Measurements from ENCODE around the gene APOM. TPM values are rescaled to one million over a fixed set of nuclear protein-coding genes. Genes with fewer than 3 reads are reported as not detected.
A peak's percentile ranks its signal among the peaks of the same experiment; 100 is the strongest.

Gene APOM
- total RNA-seq, 1 donor from 2014 or later = not detected

DNA sequence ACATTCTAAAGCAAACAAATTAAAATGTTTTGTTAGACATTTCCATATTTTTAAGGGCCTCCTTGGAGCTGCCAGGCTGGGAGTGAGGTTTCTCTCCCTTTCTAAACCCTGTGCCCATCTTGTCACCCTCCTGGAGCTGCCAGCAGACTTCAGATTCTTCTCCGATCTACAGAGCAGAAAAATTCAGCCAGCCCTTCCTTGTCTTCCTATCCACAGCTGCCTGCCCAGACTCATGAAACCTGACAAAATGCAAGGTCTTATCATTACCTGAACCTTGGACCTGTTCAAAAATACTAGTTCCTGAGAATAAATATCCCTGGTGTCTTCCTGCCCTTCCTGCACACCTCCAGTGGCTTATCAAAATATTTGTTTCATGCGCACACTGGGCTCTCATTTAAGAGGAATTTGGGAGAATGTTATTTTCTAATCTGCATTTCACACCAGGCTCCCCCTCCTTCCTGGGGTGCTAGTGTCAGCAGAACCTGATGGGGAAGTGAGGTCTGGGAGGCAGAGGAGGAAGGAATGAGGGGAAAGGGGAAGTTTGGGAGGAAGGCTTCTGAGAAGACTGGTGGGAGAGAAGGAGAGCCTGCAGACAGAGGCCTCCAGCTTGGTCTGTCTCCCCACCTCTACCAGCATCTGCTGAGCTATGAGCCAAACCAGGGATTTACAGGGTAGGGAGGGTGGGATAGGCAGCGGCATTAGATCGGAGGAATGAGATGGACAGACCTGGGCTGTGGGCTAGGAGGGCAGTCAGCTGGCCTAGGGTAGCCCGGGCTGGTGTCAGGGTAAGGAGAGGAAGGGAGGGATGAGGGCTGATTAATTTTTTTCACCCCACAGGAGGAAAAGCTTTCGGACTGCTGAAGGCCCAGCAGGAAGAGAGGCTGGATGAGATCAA lies 40.8 kb upstream of the APOM start, which contains the start of gene AIF1:
Gene AIF1 (plus strand): TSS at position 551 of the 895 bp plus-strand sequence. CDS start 96 bp downstream, at position 647.
- Histone ChIP-seq H3K4me1 (no peaks in the 10 kb centered on the region), H3K9me3 (no peaks in the 10 kb centered on the region), H3K4me3 (peak within 1 kb of the TSS in 1 of 2 donors; percentile 36), H3K27me3 (no peaks in the 10 kb centered on the region), H3K36me3 (no peaks in the 10 kb centered on the region), H3K27ac (no peak within 1 kb of the TSS)
- TF ChIP-seq, protein P1, sequence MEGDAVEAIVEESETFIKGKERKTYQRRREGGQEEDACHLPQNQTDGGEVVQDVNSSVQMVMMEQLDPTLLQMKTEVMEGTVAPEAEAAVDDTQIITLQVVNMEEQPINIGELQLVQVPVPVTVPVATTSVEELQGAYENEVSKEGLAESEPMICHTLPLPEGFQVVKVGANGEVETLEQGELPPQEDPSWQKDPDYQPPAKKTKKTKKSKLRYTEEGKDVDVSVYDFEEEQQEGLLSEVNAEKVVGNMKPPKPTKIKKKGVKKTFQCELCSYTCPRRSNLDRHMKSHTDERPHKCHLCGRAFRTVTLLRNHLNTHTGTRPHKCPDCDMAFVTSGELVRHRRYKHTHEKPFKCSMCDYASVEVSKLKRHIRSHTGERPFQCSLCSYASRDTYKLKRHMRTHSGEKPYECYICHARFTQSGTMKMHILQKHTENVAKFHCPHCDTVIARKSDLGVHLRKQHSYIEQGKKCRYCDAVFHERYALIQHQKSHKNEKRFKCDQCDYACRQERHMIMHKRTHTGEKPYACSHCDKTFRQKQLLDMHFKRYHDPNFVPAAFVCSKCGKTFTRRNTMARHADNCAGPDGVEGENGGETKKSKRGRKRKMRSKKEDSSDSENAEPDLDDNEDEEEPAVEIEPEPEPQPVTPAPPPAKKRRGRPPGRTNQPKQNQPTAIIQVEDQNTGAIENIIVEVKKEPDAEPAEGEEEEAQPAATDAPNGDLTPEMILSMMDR (IDR thresholded peaks at IDR 0.05) = no peak
- no peak for DNase-seq (ENCODE audit: low spot score in 2 of 2)
- intact Hi-C loops (cut with DNase I) = no loop called here

DNA sequence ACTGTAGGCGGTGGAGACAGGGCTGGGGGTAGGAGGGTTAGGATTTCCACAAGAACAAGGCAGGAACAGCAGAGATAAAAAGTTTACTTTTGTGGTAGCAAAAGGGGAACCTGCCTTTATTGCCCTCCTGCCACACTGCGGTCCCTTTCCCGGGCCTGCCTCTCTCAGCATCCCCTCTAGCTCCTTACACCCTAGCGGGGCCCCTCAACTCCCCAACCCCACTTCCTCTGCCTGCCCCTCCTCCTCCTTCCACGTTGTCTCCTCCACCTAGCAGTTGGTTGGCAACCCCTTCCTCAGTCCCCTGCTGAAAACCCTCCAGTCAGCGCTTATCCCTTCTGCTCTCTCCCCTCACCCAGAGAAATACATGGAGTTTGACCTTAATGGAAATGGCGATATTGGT lies 39.9 kb upstream of the APOM start:
- TF ChIP-seq, protein P1 (IDR thresholded peaks at IDR 0.05) = no peak
- Histone ChIP-seq H3K4me3 (peak overlapping the region in 1 of 2 donors; percentile 36), H3K4me1 (no peaks in the 10 kb centered on the region), H3K27me3 (no peaks in the 10 kb centered on the region), H3K27ac (no peak overlapping the region), H3K36me3 (no peaks in the 10 kb centered on the region), H3K9me3 (no peaks in the 10 kb centered on the region)
- DNase-seq (ENCODE audit: low spot score in 2 of 2) = no peak
- intact Hi-C loops (cut with DNase I) = no loop called here

DNA sequence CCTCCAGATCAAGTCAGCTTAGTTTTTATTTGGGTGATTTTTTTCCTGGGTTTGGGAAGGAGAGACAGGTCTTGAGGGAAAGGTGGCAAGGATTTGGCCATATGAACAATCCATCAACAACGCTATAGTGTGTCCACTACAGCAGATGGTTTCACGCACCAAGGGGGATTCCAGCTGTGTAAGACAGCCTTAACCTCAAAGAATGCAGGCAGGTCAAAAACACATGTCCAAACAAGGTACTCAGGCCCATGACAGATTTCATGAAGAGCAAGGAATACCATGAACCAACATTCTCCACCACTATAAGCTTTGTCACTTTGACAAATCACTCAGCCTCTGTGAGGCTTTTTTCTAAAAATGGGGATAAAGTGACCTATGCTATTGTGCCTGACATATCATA lies 38.7 kb upstream of the APOM start:
- TF ChIP-seq, protein P1 (IDR thresholded peaks at IDR 0.05) = no peak
- H3K4me1 ChIP-seq = peaks cover 2 to 6% of the 10 kb centered on the region in 2 donors
- no peak for DNase-seq (ENCODE audit: low spot score in 2 of 2)
- H3K27me3 ChIP-seq = no peaks in the 10 kb centered on the region
- H3K9me3 ChIP-seq = no peaks in the 10 kb centered on the region
- no peak overlapping the region for H3K27ac ChIP-seq
- H3K4me3 ChIP-seq = no peak overlapping the region
- intact Hi-C loops (cut with DNase I) = no loop called here
- H3K36me3 ChIP-seq = no peaks in the 10 kb centered on the region

DNA sequence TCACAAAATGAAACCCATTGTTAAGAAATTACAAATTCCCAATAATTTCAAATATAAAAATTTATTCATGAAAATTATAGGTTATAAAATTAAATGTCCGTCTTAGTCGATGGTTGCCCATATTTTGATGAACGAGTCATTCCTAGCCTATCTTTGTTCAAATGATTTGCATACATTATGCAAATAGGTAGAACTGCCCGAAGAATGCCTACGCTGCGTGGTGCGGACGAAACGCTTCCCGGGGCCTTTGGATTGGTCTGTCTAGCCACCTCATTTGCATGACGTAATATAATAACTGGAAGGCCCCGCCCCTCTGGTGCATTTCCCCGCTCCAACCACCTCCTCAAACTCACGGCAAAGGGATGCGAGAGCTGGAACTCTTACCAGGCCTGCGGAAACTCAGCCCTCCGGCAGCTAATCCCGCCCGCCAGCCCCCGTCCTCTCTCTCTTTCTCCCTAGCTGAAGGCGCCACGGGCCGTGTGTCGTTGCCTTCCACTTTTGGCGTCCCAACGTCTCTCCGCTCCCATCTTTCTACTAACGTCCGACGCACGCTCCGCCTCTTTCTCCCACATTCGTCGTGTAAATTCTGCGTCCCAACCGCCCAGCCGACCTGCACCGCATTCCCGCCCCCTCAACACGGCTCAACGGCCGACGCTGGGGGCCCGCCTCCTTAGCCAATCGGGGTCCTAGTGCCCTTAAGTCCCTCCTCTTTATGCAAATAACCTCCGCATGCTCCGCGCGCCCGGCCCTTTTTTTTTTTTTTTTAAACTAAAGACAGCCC lies 35.7 kb upstream of the APOM start:
- intact Hi-C loops (cut with DNase I) = loop anchor here (1.0 to 10.0 kb wide), 6 partner anchors 32 to 1355 kb away; partner anchors contain the start of genes BAG6, GPANK1, MRPS18B and NFKBIL1
- Histone ChIP-seq H3K4me1 (peaks cover 8 to 9% of the 10 kb centered on the region in 2 donors), H3K9me3 (no peaks in the 10 kb centered on the region), H3K36me3 (peaks cover 17 to 18% of the 10 kb centered on the region in 2 donors), H3K4me3 (peak overlapping the region; percentile 76 to 93), H3K27me3 (no peaks in the 10 kb centered on the region), H3K27ac (peak overlapping the region; percentile 98 to 99)
- DNase-seq (ENCODE audit: low spot score in 2 of 2) = peak; percentile 97 to 99
- TF ChIP-seq, protein P1 (IDR thresholded peaks at IDR 0.05) = no peak

DNA sequence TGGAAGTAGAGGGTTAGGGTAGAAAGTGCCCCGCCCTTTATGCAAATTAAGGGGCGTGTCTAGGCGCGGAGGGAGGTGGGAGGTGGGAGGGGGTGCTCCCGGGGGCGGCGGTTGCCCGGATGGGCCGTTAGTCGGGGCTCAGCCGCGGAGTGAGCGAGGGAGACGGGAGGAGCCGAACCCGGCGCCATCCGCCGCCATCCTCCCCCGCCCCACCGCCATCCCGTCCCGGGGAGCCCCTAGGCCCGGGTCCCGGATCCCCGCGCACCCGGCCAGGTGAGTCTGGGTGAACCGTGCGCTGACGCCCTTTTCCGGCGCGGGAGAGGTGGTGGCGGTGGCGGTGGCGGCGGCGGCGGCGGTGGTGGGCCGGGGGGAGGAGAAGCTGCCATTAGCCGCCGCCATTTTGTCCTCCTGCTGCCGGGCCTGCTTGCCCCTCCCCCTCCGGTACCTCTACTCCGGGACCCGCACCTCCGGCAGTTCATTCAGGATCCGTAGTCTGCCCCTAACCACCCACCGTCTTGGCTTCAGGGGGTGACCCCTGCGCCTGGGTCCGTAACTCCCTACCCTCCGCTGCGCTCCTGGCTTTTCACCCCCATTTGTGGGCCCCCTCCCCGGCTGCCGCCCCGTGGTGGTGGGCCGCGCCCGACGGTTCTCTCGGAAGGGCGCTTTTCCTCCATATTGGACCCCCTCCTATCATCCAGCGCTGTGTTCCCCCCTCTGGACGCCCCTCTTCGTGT lies 34.9 kb upstream of the APOM start, which contains the start of gene PRRC2A:
Gene PRRC2A (plus strand): TSS at position 130 of the 734 bp plus-strand sequence. CDS start 2,075 bp downstream, outside the sequence.
- Histone ChIP-seq H3K27ac (peak within 1 kb of the TSS; percentile 98 to 99), H3K4me1 (peaks cover 8 to 9% of the 10 kb centered on the region in 2 donors), H3K9me3 (no peaks in the 10 kb centered on the region), H3K27me3 (no peaks in the 10 kb centered on the region), H3K36me3 (peaks cover 24 to 25% of the 10 kb centered on the region in 2 donors), H3K4me3 (peak within 1 kb of the TSS; percentile 76 to 93)
- peak; percentile 16 to 86 for DNase-seq (ENCODE audit: low spot score in 2 of 2)
- TF ChIP-seq, protein P1 (IDR thresholded peaks at IDR 0.05) = peak in 1 of 3 experiments; percentile 5
- intact Hi-C loops (cut with DNase I) = loop anchor here (1.0 to 10.0 kb wide), 6 partner anchors 32 to 1354 kb away; partner anchors contain the start of genes BAG6, GPANK1, MRPS18B and NFKBIL1
